Immature natural killer cell (primary cell): ENCODE measurements around the gene RBP5. TPM values are rescaled to one million over a fixed set of nuclear protein-coding genes. Genes with fewer than 3 reads are reported as not detected.
A peak's percentile ranks its signal among the peaks of the same experiment; 100 is the strongest.

Source experiments
- DNase-seq, 3 donors: peaks; one replicate each; pipeline ENCODE4 v3.0.0; 2022; ENCODE audit warnings: mixed read lengths in 1 of 3
- H3K27ac Mint-ChIP-seq, 6 donors: one replicate each; pipeline ENCODE4 v1.8.0; 2020; ENCODE audit warnings: mixed read lengths in 6 of 6, mild to moderate bottlenecking in 5 of 6, inconsistent platforms in 4 of 6, moderate library complexity in 3 of 6
- H3K27me3 Mint-ChIP-seq, 3 donors: one replicate each; pipeline ENCODE4 v1.8.0; 2020 to 2021; ENCODE audit warnings: low read depth in 3 of 3, mild to moderate bottlenecking in 3 of 3, mixed read lengths in 3 of 3, moderate library complexity in 3 of 3, inconsistent platforms in 1 of 3
- H3K36me3 Mint-ChIP-seq, 3 donors: one replicate each; pipeline ENCODE4 v1.8.0; 2020; ENCODE audit warnings: mixed read lengths in 3 of 3, inconsistent platforms in 2 of 3, mild to moderate bottlenecking in 2 of 3
- H3K4me1 Mint-ChIP-seq, 2 donors: one replicate each; pipeline ENCODE4 v1.8.0; 2020; ENCODE audit warnings: inconsistent platforms in 2 of 2, mild to moderate bottlenecking in 2 of 2, mixed read lengths in 2 of 2, moderate library complexity in 1 of 2
- H3K4me3 Mint-ChIP-seq, 5 donors: one replicate each; pipeline ENCODE4 v1.8.0; 2020; ENCODE audit warnings: mild to moderate bottlenecking in 5 of 5, mixed read lengths in 5 of 5, inconsistent platforms in 3 of 5, moderate library complexity in 3 of 5
- H3K9me3 Mint-ChIP-seq, 6 donors: one replicate each; pipeline ENCODE4 v1.8.0; 2020; ENCODE audit warnings: mild to moderate bottlenecking in 6 of 6, mixed read lengths in 6 of 6, inconsistent platforms in 4 of 6, moderate library complexity in 3 of 6
- polyA plus RNA-seq, 3 donors: library from polyadenylated mRNA; unstranded; fragments of 300-500 nt; fragmentation: Illumina TruSeq; gene quantifications; one replicate each; pipeline ENCODE4 v1.2.3, GENCODE V29; 2021

Gene RBP5
- polyA plus RNA-seq = not detected

GRCh38 chr12:7128681-7129286 is at the start of gene RBP5:
RBP5 (minus strand) TSS chr12:7128889; CDS start chr12:7128775, 114 bp downstream.
- Mint-ChIP-seq H3K27ac (peak within 1 kb of the TSS; percentile 90 to 99 (median 96)), H3K4me3 (peak within 1 kb of the TSS; percentile 95 to 99 (median 98)), H3K27me3 (peaks cover 0 to 5% (median 2%) of the 10 kb centered on the region in 3 donors), H3K4me1 (peaks cover 32 to 43% of the 10 kb centered on the region in 2 donors), H3K36me3 (peaks cover 0 to 5% (median 1%) of the 10 kb centered on the region in 3 donors), H3K9me3 (no peaks in the 10 kb centered on the region)
- DNase-seq = no peak

- Mint-ChIP-seq H3K27ac (no peak overlapping the region), H3K27me3 (peaks cover 5 to 34% (median 9%) of the 10 kb centered on the region in 3 donors), H3K4me1 (no peaks in the 10 kb centered on the region), H3K9me3 (no peaks in the 10 kb centered on the region), H3K4me3 (no peak overlapping the region), H3K36me3 (peaks cover 0 to 4% (median 0%) of the 10 kb centered on the region in 3 donors)
- DNase-seq = no peak
Observed at GRCh38 chr12:7178481-7178880, 49.8 kb upstream of the RBP5 start.

- Mint-ChIP-seq H3K4me1 (no peaks in the 10 kb centered on the region), H3K4me3 (no peak overlapping the region)
Observed at GRCh38 chr12:7176595-7176994, 47.9 kb upstream of the RBP5 start.

GRCh38 chr12:7175493-7175892 is 46.8 kb upstream of the RBP5 start:
- Mint-ChIP-seq H3K4me1 (no peaks in the 10 kb centered on the region), H3K9me3 (peaks cover 0 to 5% (median 0%) of the 10 kb centered on the region in 6 donors), H3K36me3 (peaks cover 0 to 4% (median 0%) of the 10 kb centered on the region in 3 donors), H3K27me3 (peaks cover 7 to 34% (median 12%) of the 10 kb centered on the region in 3 donors), H3K27ac (no peak overlapping the region), H3K4me3 (no peak overlapping the region)
- no peak for DNase-seq

More at GRCh38 chr12:7176595-7176994, 47.9 kb upstream of the RBP5 start:
- no peak overlapping the region for H3K27ac Mint-ChIP-seq
- peaks cover 7 to 31% (median 10%) of the 10 kb centered on the region in 3 donors for H3K27me3 Mint-ChIP-seq
- peaks cover 0 to 4% (median 0%) of the 10 kb centered on the region in 6 donors for H3K9me3 Mint-ChIP-seq
- peaks cover 0 to 4% (median 0%) of the 10 kb centered on the region in 3 donors for H3K36me3 Mint-ChIP-seq
- DNase-seq = no peak

GRCh38 chr12:7171854-7172253 is 43.2 kb upstream of the RBP5 start:
- H3K27me3 Mint-ChIP-seq = peaks cover 4 to 12% (median 11%) of the 10 kb centered on the region in 3 donors
- H3K4me3 Mint-ChIP-seq = no peak overlapping the region
- no peaks in the 10 kb centered on the region for H3K4me1 Mint-ChIP-seq
- peaks cover 0 to 12% (median 6%) of the 10 kb centered on the region in 6 donors for H3K9me3 Mint-ChIP-seq
- DNase-seq = no peak
- no peaks in the 10 kb centered on the region for H3K36me3 Mint-ChIP-seq
- H3K27ac Mint-ChIP-seq = no peak overlapping the region

GRCh38 chr12:7169951-7170350 is 41.3 kb upstream of the RBP5 start:
- Mint-ChIP-seq H3K27ac (no peak overlapping the region), H3K9me3 (peaks cover 0 to 12% (median 6%) of the 10 kb centered on the region in 6 donors), H3K27me3 (peaks cover 3 to 16% (median 10%) of the 10 kb centered on the region in 3 donors), H3K36me3 (no peaks in the 10 kb centered on the region), H3K4me3 (no peak overlapping the region), H3K4me1 (no peaks in the 10 kb centered on the region)
- no peak for DNase-seq

GRCh38 chr12:7162691-7163114 is 34.0 kb upstream of the RBP5 start:
- H3K4me1 Mint-ChIP-seq = no peaks in the 10 kb centered on the region
- H3K27me3 Mint-ChIP-seq = peaks cover 3 to 9% (median 8%) of the 10 kb centered on the region in 3 donors
- no peak overlapping the region for H3K4me3 Mint-ChIP-seq
- no peak overlapping the region for H3K27ac Mint-ChIP-seq
- H3K9me3 Mint-ChIP-seq = peaks cover 0 to 4% (median 2%) of the 10 kb centered on the region in 6 donors
- H3K36me3 Mint-ChIP-seq = no peaks in the 10 kb centered on the region
- no peak for DNase-seq

- Mint-ChIP-seq H3K4me3 (no peak overlapping the region), H3K9me3 (peaks cover 0 to 2% (median 0%) of the 10 kb centered on the region in 6 donors), H3K27me3 (peaks cover 3 to 9% (median 8%) of the 10 kb centered on the region in 3 donors), H3K4me1 (no peaks in the 10 kb centered on the region), H3K36me3 (peaks cover 0 to 3% (median 0%) of the 10 kb centered on the region in 3 donors), H3K27ac (no peak overlapping the region)
- DNase-seq = no peak
Observed at GRCh38 chr12:7161811-7162210, 33.1 kb upstream of the RBP5 start.

- no peak overlapping the region for H3K4me3 Mint-ChIP-seq
- peaks cover 0 to 2% (median 0%) of the 10 kb centered on the region in 6 donors for H3K9me3 Mint-ChIP-seq
- no peak overlapping the region for H3K27ac Mint-ChIP-seq
- H3K4me1 Mint-ChIP-seq = no peaks in the 10 kb centered on the region
- no peak for DNase-seq
- H3K36me3 Mint-ChIP-seq = peaks cover 0 to 5% (median 0%) of the 10 kb centered on the region in 3 donors
- peaks cover 3 to 7% (median 4%) of the 10 kb centered on the region in 3 donors for H3K27me3 Mint-ChIP-seq
Observed at GRCh38 chr12:7161327-7161726, 32.6 kb upstream of the RBP5 start.

GRCh38 chr12:7160183-7160582 is 31.5 kb upstream of the RBP5 start:
- peaks cover 0 to 2% (median 0%) of the 10 kb centered on the region in 6 donors for H3K9me3 Mint-ChIP-seq
- H3K4me1 Mint-ChIP-seq = no peaks in the 10 kb centered on the region
- no peak overlapping the region for H3K27ac Mint-ChIP-seq
- H3K4me3 Mint-ChIP-seq = no peak overlapping the region
- H3K27me3 Mint-ChIP-seq = peaks cover 3 to 7% (median 3%) of the 10 kb centered on the region in 3 donors
- DNase-seq = no peak
- peaks cover 0 to 9% (median 2%) of the 10 kb centered on the region in 3 donors for H3K36me3 Mint-ChIP-seq

- peaks cover 0 to 2% (median 0%) of the 10 kb centered on the region in 6 donors for H3K9me3 Mint-ChIP-seq
- peaks cover 6 to 20% (median 11%) of the 10 kb centered on the region in 3 donors for H3K36me3 Mint-ChIP-seq
- peak overlapping the region in 3 of 6 donors; percentile 22 to 61 (median 32) for H3K27ac Mint-ChIP-seq
- H3K4me3 Mint-ChIP-seq = no peak overlapping the region
- no peaks in the 10 kb centered on the region for H3K4me1 Mint-ChIP-seq
- DNase-seq = no peak
- peaks cover 3 to 7% (median 3%) of the 10 kb centered on the region in 3 donors for H3K27me3 Mint-ChIP-seq
Observed at GRCh38 chr12:7158781-7159609, 30.3 kb upstream of the RBP5 start.

- no peak overlapping the region for H3K27ac Mint-ChIP-seq
- H3K9me3 Mint-ChIP-seq = peaks cover 0 to 2% (median 0%) of the 10 kb centered on the region in 6 donors
- H3K4me3 Mint-ChIP-seq = no peak overlapping the region
- DNase-seq = no peak
- peaks cover 0 to 3% (median 3%) of the 10 kb centered on the region in 3 donors for H3K27me3 Mint-ChIP-seq
- peaks cover 11 to 28% (median 12%) of the 10 kb centered on the region in 3 donors for H3K36me3 Mint-ChIP-seq
- H3K4me1 Mint-ChIP-seq = no peaks in the 10 kb centered on the region
Observed at GRCh38 chr12:7157391-7157790, 28.7 kb upstream of the RBP5 start.

GRCh38 chr12:7156259-7157197 is 27.8 kb upstream of the RBP5 start:
- Mint-ChIP-seq H3K4me3 (no peak overlapping the region), H3K9me3 (peaks cover 0 to 2% (median 0%) of the 10 kb centered on the region in 6 donors), H3K27ac (no peak overlapping the region), H3K36me3 (peaks cover 11 to 28% (median 12%) of the 10 kb centered on the region in 3 donors), H3K27me3 (peaks cover 0 to 3% (median 0%) of the 10 kb centered on the region in 3 donors), H3K4me1 (no peaks in the 10 kb centered on the region)
- no peak for DNase-seq
